ENCODE data around the gene ECI1.
A peak's percentile ranks its signal among the peaks of the same experiment; 100 is the strongest.

The ECI1 gene

GRCh38 chr16:2223221-2223941, 28.0 kb downstream of the ECI1 start, which contains the start of gene E4F1:
TSS of gene E4F1 (plus strand) at chr16:2223591. CDS start at chr16:2223614, 23 bp downstream.
- TF ChIP-seq CTCF (conservative IDR thresholded peaks at IDR 0.05) (no peak), ZFX (IDR thresholded peaks at IDR 0.05) (peak; percentile 85)

GRCh38 chr16:2216330-2216729, 35.1 kb downstream of the ECI1 start:
- peak overlapping the region; percentile 94 for H3K27ac ChIP-seq
- TF ChIP-seq CTCF (conservative IDR thresholded peaks at IDR 0.05) (no peak), ZFX (IDR thresholded peaks at IDR 0.05) (no peak)

More at GRCh38 chr16:2223221-2223941, 28.0 kb downstream of the ECI1 start, which contains the start of gene E4F1:
- H3K27ac ChIP-seq: peak within 1 kb of the TSS; percentile 93

- H3K27ac ChIP-seq: peak within 1 kb of the TSS; percentile 94
- TF ChIP-seq CTCF (conservative IDR thresholded peaks at IDR 0.05) (no peak), ZFX (IDR thresholded peaks at IDR 0.05) (no peak)
Measured at GRCh38 chr16:2214719-2214968, 36.7 kb downstream of the ECI1 start, which contains the start of gene PGP. TSS of gene PGP (minus strand) at chr16:2214840. CDS start at chr16:2214777, 63 bp downstream.

GRCh38 chr16:2213817-2214718, 37.3 kb downstream of the ECI1 start:
- H3K27ac ChIP-seq: peak overlapping the region; percentile 94
- no peak for TF ChIP-seq CTCF (conservative IDR thresholded peaks at IDR 0.05)
- TF ChIP-seq ZFX (IDR thresholded peaks at IDR 0.05): peak; percentile 89

GRCh38 chr16:2212362-2213324, 38.7 kb downstream of the ECI1 start:
- TF ChIP-seq ZFX (IDR thresholded peaks at IDR 0.05): no peak
- TF ChIP-seq CTCF (conservative IDR thresholded peaks at IDR 0.05): no peak
- peak overlapping the region; percentile 94 for H3K27ac ChIP-seq

GRCh38 chr16:2211923-2212347, 39.5 kb downstream of the ECI1 start:
- H3K27ac ChIP-seq: peak overlapping the region; percentile 94
- no peak for TF ChIP-seq ZFX (IDR thresholded peaks at IDR 0.05)
- TF ChIP-seq CTCF (conservative IDR thresholded peaks at IDR 0.05): no peak
